ENCODE results near the gene PHACTR1.

GRCh38 chr6:12956991-12957320 lies 240.4 kb downstream of the PHACTR1 start:
- TF ChIP-seq EZH2phosphoT487 (IDR thresholded peaks at IDR 0.05; ENCODE audit: borderline replicate concordance, low read depth) (no peak), USF2 (IDR thresholded peaks at IDR 0.05; ENCODE audit: borderline replicate concordance, low read depth, low read length) (no peak), CTCF (IDR thresholded peaks at IDR 0.05) (no peak), TCF12 (IDR thresholded peaks at IDR 0.05) (no peak), MXI1 (IDR thresholded peaks at IDR 0.05; ENCODE audit: low read depth, low read length) (no peak), ZBTB33 (IDR thresholded peaks at IDR 0.05; ENCODE audit: borderline replicate concordance, low read depth) (no peak), YY1 (IDR thresholded peaks at IDR 0.05; ENCODE audit: low read depth) (no peak), GABPA (IDR thresholded peaks at IDR 0.05; ENCODE audit: low read depth) (no peak)

Data from SK-N-SH (cell line).